Gastroesophageal sphincter (tissue), 3 donors: ENCODE results near the gene INO80.

Experiments used
- CTCF ChIP-seq, 4 experiments: fragments of 200-600 bp in 2 of 4; fragments of 450-650 bp in 2 of 4; sonication (generic) in 1 of 4; IDR thresholded peaks; one replicate each; pipeline ENCODE4 v1.5.1; 2017 to 2019; ENCODE audit warnings: antibody characterized with exemption in 4 of 4, mild to moderate bottlenecking in 2 of 4, moderate library complexity in 2 of 4
- EP300 ChIP-seq: sonication (generic); formaldehyde crosslinking; IDR thresholded peaks from one replicate; pipeline ENCODE4 v1.6.1; 2017; ENCODE audit warnings: antibody characterized with exemption, mild to moderate bottlenecking
- POLR2A ChIP-seq, 2 donors: fragments of 450-650 bp; IDR thresholded peaks; one replicate each; pipeline ENCODE4 v1.6.1; 2017; ENCODE audit warnings: antibody characterized with exemption in 2 of 2, mild to moderate bottlenecking in 2 of 2, moderate library complexity in 1 of 2
- POLR2AphosphoS5 ChIP-seq: sonication (generic); formaldehyde crosslinking; IDR thresholded peaks from one replicate; pipeline ENCODE4 v1.6.1; 2017; ENCODE audit warnings: antibody characterized with exemption

DNA sequence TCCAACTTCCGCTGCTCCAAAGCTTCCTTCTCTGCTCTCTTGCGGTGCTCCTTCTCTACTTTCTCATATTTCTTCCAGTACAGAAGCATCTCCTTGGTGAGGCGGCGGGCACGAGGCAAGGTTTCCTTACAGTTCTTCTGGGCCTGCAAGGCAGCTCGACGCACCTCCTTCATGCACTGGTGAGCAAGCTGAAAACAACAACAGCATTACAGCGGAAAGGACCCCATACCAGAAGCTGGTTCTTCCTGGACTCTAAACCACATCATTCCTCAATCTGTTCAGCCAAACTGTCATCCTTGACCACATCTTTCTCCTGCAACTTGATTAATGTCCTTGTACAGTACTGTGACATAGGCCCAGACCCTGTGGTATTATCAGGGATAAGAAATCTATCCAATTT lies 36.4 kb downstream of the INO80 start:
- no peak for TF ChIP-seq CTCF (IDR thresholded peaks at IDR 0.05)
- TF ChIP-seq POLR2A (IDR thresholded peaks at IDR 0.05), result no peak
- TF ChIP-seq POLR2AphosphoS5, result no peak
- no peak for TF ChIP-seq EP300
